ENCODE results near the gene GNAI2.

The GNAI2 gene

DNA sequence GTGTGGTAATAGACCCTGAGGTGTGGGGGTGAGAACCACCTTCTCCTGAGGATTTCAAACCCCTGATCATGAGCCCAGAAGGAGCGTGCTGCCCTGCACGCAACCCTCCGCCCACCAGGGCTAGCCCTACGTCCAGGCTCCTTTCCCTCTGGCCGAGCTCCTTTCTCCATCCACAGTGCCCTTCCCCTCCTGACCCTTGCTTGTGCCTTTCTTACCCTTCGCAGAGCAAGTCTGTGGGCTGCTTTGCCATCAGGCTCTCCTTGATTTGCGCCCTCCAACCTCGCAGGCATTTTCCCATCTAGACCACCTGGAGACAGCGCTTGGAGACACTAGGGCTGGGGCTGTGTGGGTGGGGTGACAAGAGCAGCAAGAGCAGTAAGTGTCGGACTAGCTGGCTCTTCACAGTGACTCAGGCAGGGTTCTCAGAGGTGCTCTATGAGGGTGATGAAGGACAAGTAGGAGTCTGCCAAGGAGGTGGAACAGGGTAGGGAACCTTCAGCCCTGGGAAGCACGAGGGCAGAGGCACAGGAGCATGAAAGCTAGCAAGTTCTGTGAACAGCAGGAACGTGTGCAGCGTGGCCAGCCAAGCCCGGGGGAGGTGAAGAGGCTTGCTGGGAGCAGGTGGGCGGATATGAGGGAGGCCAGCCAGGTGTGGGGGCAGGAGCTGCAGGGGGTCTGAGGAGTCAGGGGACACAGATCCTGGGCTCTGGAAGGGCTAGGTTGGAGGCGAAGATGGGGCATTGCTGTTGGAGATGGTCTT lies 33.5 kb upstream of the GNAI2 start:
- no peak for ATAC-seq
- TF ChIP-seq ARNTL (CRISPR knock-in tag; IDR thresholded peaks at IDR 0.05; ENCODE audit: borderline replicate concordance, low read depth), result no peak
- TF ChIP-seq, protein P1, sequence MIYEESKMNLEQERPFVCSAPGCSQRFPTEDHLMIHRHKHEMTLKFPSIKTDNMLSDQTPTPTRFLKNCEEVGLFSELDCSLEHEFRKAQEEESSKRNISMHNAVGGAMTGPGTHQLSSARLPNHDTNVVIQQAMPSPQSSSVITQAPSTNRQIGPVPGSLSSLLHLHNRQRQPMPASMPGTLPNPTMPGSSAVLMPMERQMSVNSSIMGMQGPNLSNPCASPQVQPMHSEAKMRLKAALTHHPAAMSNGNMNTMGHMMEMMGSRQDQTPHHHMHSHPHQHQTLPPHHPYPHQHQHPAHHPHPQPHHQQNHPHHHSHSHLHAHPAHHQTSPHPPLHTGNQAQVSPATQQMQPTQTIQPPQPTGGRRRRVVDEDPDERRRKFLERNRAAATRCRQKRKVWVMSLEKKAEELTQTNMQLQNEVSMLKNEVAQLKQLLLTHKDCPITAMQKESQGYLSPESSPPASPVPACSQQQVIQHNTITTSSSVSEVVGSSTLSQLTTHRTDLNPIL (CRISPR knock-in tag; IDR thresholded peaks at IDR 0.05; ENCODE audit: low read depth), result no peak
- no peak for TF ChIP-seq GLIS3 (CRISPR knock-in tag; IDR thresholded peaks at IDR 0.05)
- TF ChIP-seq TCF4 (CRISPR knock-in tag; IDR thresholded peaks at IDR 0.05; ENCODE audit: borderline replicate concordance), result no peak
- TF ChIP-seq, protein P2, sequence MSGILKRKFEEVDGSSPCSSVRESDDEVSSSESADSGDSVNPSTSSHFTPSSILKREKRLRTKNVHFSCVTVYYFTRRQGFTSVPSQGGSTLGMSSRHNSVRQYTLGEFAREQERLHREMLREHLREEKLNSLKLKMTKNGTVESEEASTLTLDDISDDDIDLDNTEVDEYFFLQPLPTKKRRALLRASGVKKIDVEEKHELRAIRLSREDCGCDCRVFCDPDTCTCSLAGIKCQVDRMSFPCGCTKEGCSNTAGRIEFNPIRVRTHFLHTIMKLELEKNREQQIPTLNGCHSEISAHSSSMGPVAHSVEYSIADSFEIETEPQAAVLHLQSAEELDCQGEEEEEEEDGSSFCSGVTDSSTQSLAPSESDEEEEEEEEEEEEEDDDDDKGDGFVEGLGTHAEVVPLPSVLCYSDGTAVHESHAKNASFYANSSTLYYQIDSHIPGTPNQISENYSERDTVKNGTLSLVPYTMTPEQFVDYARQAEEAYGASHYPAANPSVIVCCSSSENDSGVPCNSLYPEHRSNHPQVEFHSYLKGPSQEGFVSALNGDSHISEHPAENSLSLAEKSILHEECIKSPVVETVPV (CRISPR knock-in tag; IDR thresholded peaks at IDR 0.05), result no peak
- no peak for TF ChIP-seq SNAI2 (CRISPR knock-in tag; IDR thresholded peaks at IDR 0.05)
- no peak for TF ChIP-seq OSR1 (CRISPR knock-in tag; IDR thresholded peaks at IDR 0.05)

DNA sequence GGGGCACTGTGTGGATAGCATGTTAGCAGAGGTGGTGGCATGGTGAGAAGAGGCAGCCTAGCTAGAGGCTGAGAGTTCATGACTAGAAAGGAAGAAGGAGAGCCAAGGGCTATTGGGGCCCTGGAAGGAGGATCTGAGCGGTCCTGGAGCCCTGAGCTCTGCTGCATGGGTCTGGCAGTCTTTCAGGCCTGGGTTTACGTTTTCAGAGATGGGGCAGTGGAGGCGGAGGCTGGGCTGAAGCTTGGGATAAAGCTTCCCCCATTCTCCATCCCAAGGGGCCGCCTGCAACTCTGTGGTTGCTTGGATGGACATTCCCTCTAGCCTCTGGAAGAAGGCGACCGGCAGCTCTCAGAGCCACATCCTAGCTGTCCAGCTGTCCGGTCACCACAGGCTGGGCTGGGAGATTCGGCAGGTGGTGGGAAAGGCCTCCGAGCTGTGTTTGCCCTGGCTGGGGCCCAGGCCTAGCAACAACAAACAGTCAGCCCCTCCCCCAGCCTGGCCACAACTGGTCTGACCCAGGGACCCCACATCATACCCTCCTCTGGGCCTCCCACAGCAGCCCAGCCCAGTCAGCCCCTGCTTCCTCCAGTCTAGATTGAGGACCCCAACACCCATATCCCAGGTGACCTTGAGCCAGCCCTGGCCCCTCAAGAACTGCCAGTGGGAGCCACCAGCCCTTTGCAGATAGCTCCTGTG lies 32.7 kb upstream of the GNAI2 start:
- TF ChIP-seq, protein P2 (CRISPR knock-in tag; IDR thresholded peaks at IDR 0.05), result no peak
- no peak for TF ChIP-seq ARNTL (CRISPR knock-in tag; IDR thresholded peaks at IDR 0.05; ENCODE audit: borderline replicate concordance, low read depth)
- TF ChIP-seq ESRRG (CRISPR knock-in tag; IDR thresholded peaks at IDR 0.05), result no peak
- TF ChIP-seq, protein P3, sequence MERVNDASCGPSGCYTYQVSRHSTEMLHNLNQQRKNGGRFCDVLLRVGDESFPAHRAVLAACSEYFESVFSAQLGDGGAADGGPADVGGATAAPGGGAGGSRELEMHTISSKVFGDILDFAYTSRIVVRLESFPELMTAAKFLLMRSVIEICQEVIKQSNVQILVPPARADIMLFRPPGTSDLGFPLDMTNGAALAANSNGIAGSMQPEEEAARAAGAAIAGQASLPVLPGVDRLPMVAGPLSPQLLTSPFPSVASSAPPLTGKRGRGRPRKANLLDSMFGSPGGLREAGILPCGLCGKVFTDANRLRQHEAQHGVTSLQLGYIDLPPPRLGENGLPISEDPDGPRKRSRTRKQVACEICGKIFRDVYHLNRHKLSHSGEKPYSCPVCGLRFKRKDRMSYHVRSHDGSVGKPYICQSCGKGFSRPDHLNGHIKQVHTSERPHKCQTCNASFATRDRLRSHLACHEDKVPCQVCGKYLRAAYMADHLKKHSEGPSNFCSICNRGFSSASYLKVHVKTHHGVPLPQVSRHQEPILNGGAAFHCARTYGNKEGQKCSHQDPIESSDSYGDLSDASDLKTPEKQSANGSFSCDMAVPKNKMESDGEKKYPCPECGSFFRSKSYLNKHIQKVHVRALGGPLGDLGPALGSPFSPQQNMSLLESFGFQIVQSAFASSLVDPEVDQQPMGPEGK (CRISPR knock-in tag; IDR thresholded peaks at IDR 0.05; ENCODE audit: borderline replicate concordance), result no peak
- no peak for TF ChIP-seq GLIS3 (CRISPR knock-in tag; IDR thresholded peaks at IDR 0.05)
- TF ChIP-seq OSR1 (CRISPR knock-in tag; IDR thresholded peaks at IDR 0.05), result no peak
- TF ChIP-seq, protein P4, sequence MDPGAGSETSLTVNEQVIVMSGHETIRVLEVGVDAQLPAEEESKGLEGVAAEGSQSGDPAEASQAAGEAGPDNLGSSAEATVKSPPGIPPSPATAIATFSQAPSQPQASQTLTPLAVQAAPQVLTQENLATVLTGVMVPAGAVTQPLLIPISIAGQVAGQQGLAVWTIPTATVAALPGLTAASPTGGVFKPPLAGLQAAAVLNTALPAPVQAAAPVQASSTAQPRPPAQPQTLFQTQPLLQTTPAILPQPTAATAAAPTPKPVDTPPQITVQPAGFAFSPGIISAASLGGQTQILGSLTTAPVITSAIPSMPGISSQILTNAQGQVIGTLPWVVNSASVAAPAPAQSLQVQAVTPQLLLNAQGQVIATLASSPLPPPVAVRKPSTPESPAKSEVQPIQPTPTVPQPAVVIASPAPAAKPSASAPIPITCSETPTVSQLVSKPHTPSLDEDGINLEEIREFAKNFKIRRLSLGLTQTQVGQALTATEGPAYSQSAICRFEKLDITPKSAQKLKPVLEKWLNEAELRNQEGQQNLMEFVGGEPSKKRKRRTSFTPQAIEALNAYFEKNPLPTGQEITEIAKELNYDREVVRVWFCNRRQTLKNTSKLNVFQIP (CRISPR knock-in tag; IDR thresholded peaks at IDR 0.05; ENCODE audit: borderline replicate concordance, low read depth), result no peak
- TF ChIP-seq, protein P5, sequence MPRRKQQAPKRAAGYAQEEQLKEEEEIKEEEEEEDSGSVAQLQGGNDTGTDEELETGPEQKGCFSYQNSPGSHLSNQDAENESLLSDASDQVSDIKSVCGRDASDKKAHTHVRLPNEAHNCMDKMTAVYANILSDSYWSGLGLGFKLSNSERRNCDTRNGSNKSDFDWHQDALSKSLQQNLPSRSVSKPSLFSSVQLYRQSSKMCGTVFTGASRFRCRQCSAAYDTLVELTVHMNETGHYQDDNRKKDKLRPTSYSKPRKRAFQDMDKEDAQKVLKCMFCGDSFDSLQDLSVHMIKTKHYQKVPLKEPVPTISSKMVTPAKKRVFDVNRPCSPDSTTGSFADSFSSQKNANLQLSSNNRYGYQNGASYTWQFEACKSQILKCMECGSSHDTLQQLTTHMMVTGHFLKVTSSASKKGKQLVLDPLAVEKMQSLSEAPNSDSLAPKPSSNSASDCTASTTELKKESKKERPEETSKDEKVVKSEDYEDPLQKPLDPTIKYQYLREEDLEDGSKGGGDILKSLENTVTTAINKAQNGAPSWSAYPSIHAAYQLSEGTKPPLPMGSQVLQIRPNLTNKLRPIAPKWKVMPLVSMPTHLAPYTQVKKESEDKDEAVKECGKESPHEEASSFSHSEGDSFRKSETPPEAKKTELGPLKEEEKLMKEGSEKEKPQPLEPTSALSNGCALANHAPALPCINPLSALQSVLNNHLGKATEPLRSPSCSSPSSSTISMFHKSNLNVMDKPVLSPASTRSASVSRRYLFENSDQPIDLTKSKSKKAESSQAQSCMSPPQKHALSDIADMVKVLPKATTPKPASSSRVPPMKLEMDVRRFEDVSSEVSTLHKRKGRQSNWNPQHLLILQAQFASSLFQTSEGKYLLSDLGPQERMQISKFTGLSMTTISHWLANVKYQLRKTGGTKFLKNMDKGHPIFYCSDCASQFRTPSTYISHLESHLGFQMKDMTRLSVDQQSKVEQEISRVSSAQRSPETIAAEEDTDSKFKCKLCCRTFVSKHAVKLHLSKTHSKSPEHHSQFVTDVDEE (CRISPR knock-in tag; IDR thresholded peaks at IDR 0.05), result no peak
- TF ChIP-seq PPARA (CRISPR knock-in tag; IDR thresholded peaks at IDR 0.05; ENCODE audit: borderline replicate concordance), result no peak
- TF ChIP-seq, protein P1 (CRISPR knock-in tag; IDR thresholded peaks at IDR 0.05; ENCODE audit: low read depth), result no peak
- no peak for TF ChIP-seq SNAI2 (CRISPR knock-in tag; IDR thresholded peaks at IDR 0.05)
- no peak for ATAC-seq

Data from SK-N-SH treated with all-trans-retinoic acid at 6 μM for 48 hours (cell line).